Central memory CD8-positive, alpha-beta T cell (primary cell): Measurements from ENCODE around the gene AMDHD2.

Source experiments
- ATAC-seq: fragments of 150-1000 bp; cut with Tn5 transposase; replicated peaks from 2 replicates; pipeline ENCODE4 v1.10.0; 2022; ENCODE audit warnings: mild to moderate bottlenecking, moderate FRiP score, moderate number of reproducible peaks; ENCODE audit not compliant: poor library complexity, severe bottlenecking; ENCODE audit errors: extremely low read depth
- DNase-seq, 2 donors: peaks; one replicate each; pipeline ENCODE4 v3.0.0; 2021; ENCODE audit warnings: low spot score in 2 of 2
- H3K27ac Mint-ChIP-seq: one replicate; pipeline ENCODE4 v1.8.0; 2022; ENCODE audit warnings: low read depth, mild to moderate bottlenecking, moderate library complexity, mixed read lengths
- H3K27me3 Mint-ChIP-seq: one replicate; pipeline ENCODE4 v1.8.0; 2022; ENCODE audit warnings: mixed read lengths
- H3K36me3 Mint-ChIP-seq: one replicate; pipeline ENCODE4 v1.8.0; 2022; ENCODE audit warnings: mild to moderate bottlenecking, moderate library complexity, mixed read lengths; ENCODE audit not compliant: insufficient read depth
- H3K4me1 Mint-ChIP-seq: one replicate; pipeline ENCODE4 v1.8.0; 2022; ENCODE audit warnings: mixed read lengths
- H3K4me3 Mint-ChIP-seq: one replicate; pipeline ENCODE4 v1.8.0; 2022; ENCODE audit warnings: mild to moderate bottlenecking, moderate library complexity, mixed read lengths
- H3K9me3 Mint-ChIP-seq: one replicate; pipeline ENCODE4 v1.8.0; 2022; ENCODE audit warnings: mixed read lengths

Gene AMDHD2

GRCh38 chr16:2511128-2511800, 8.9 kb upstream of the AMDHD2 start:
- H3K27ac Mint-ChIP-seq = no peak overlapping the region
- H3K4me1 Mint-ChIP-seq = peaks cover 36% of the 10 kb centered on the region
- H3K36me3 Mint-ChIP-seq = peaks cover 19% of the 10 kb centered on the region
- DNase-seq (no peak), ATAC-seq (no peak)
- no peak overlapping the region for H3K4me3 Mint-ChIP-seq
- no peaks in the 10 kb centered on the region for H3K9me3 Mint-ChIP-seq
- no peaks in the 10 kb centered on the region for H3K27me3 Mint-ChIP-seq

- no peaks in the 10 kb centered on the region for H3K9me3 Mint-ChIP-seq
- no peak for ATAC-seq
- H3K4me3 Mint-ChIP-seq = peak overlapping the region; percentile 87
- H3K4me1 Mint-ChIP-seq = peaks cover 45% of the 10 kb centered on the region
- no peaks in the 10 kb centered on the region for H3K27me3 Mint-ChIP-seq
- peak overlapping the region; percentile 96 for H3K27ac Mint-ChIP-seq
- peaks cover 22% of the 10 kb centered on the region for H3K36me3 Mint-ChIP-seq
- no peak for DNase-seq
Observed at GRCh38 chr16:2511996-2512734, 8.0 kb upstream of the AMDHD2 start.

GRCh38 chr16:2512735-2513404, 7.3 kb upstream of the AMDHD2 start:
- H3K9me3 Mint-ChIP-seq = no peaks in the 10 kb centered on the region
- no peak for ATAC-seq

GRCh38 chr16:2513405-2514332, 6.5 kb upstream of the AMDHD2 start, which contains the start of gene ATP6V0C:
Gene ATP6V0C, plus strand, starts transcription at chr16:2513952. Its CDS starts 152 bp downstream, at chr16:2514104.
- H3K36me3 Mint-ChIP-seq = peaks cover 22% of the 10 kb centered on the region
- ATAC-seq (peak; percentile 89), DNase-seq (peak; percentile 89)
- H3K27ac Mint-ChIP-seq = peak within 1 kb of the TSS; percentile 96
- H3K4me3 Mint-ChIP-seq = peak within 1 kb of the TSS; percentile 87
- H3K27me3 Mint-ChIP-seq = no peaks in the 10 kb centered on the region
- no peaks in the 10 kb centered on the region for H3K9me3 Mint-ChIP-seq
- peaks cover 59% of the 10 kb centered on the region for H3K4me1 Mint-ChIP-seq

More at GRCh38 chr16:2512735-2513404, 7.3 kb upstream of the AMDHD2 start:
- peaks cover 22% of the 10 kb centered on the region for H3K36me3 Mint-ChIP-seq
- H3K27me3 Mint-ChIP-seq = no peaks in the 10 kb centered on the region
- peaks cover 52% of the 10 kb centered on the region for H3K4me1 Mint-ChIP-seq
- peak overlapping the region; percentile 87 for H3K4me3 Mint-ChIP-seq
- no peak for DNase-seq
- H3K27ac Mint-ChIP-seq = peak overlapping the region; percentile 96

- H3K27me3 Mint-ChIP-seq = no peaks in the 10 kb centered on the region
- peaks cover 66% of the 10 kb centered on the region for H3K4me1 Mint-ChIP-seq
- DNase-seq (no peak), ATAC-seq (peak; percentile 2)
- peak overlapping the region; percentile 87 for H3K4me3 Mint-ChIP-seq
- H3K9me3 Mint-ChIP-seq = no peaks in the 10 kb centered on the region
- H3K27ac Mint-ChIP-seq = peak overlapping the region; percentile 96
- H3K36me3 Mint-ChIP-seq = peaks cover 25% of the 10 kb centered on the region
Observed at GRCh38 chr16:2514333-2515179, 5.6 kb upstream of the AMDHD2 start.

GRCh38 chr16:2515180-2515851, 4.9 kb upstream of the AMDHD2 start:
- Mint-ChIP-seq H3K4me3 (peak overlapping the region; percentile 87), H3K27ac (peak overlapping the region; percentile 96), H3K27me3 (no peaks in the 10 kb centered on the region), H3K4me1 (peaks cover 73% of the 10 kb centered on the region), H3K36me3 (peaks cover 32% of the 10 kb centered on the region), H3K9me3 (no peaks in the 10 kb centered on the region)
- ATAC-seq = no peak
- no peak for DNase-seq

GRCh38 chr16:2516391-2517240, 3.6 kb upstream of the AMDHD2 start:
- no peaks in the 10 kb centered on the region for H3K9me3 Mint-ChIP-seq
- peak overlapping the region; percentile 96 for H3K27ac Mint-ChIP-seq
- no peaks in the 10 kb centered on the region for H3K27me3 Mint-ChIP-seq
- H3K4me3 Mint-ChIP-seq = peak overlapping the region; percentile 87
- H3K4me1 Mint-ChIP-seq = peaks cover 79% of the 10 kb centered on the region
- H3K36me3 Mint-ChIP-seq = peaks cover 41% of the 10 kb centered on the region
- no peak for ATAC-seq
- DNase-seq = no peak

- Mint-ChIP-seq H3K27me3 (no peaks in the 10 kb centered on the region), H3K4me1 (peaks cover 66% of the 10 kb centered on the region), H3K27ac (peak overlapping the region; percentile 93), H3K9me3 (no peaks in the 10 kb centered on the region), H3K4me3 (peak overlapping the region; percentile 87), H3K36me3 (peaks cover 46% of the 10 kb centered on the region)
- no peak for DNase-seq
- ATAC-seq = no peak
Observed at GRCh38 chr16:2517954-2518605, 2.1 kb upstream of the AMDHD2 start.

- no peaks in the 10 kb centered on the region for H3K27me3 Mint-ChIP-seq
- no peaks in the 10 kb centered on the region for H3K9me3 Mint-ChIP-seq
- peak overlapping the region; percentile 79 for H3K4me3 Mint-ChIP-seq
- ATAC-seq = no peak
- H3K27ac Mint-ChIP-seq = peak overlapping the region; percentile 93
- DNase-seq = no peak
- peaks cover 67% of the 10 kb centered on the region for H3K4me1 Mint-ChIP-seq
- H3K36me3 Mint-ChIP-seq = peaks cover 43% of the 10 kb centered on the region
Observed at GRCh38 chr16:2518823-2519710, 1.1 kb upstream of the AMDHD2 start.
